HG03064 (cell line): Measurements from ENCODE around the gene TUBGCP3.
"Not testable (repeated sequence)": the region's sequence is repeated elsewhere in the genome, so short reads cannot be mapped to it uniquely, and the experiment has no call there.

Experiments used
- ATAC-seq: cut with Tn5 transposase; IDR thresholded peaks from one replicate; pipeline ENCODE4 v1.9.1; 2021; ENCODE audit warnings: low read depth; ENCODE audit not compliant: unreplicated experiment

The TUBGCP3 gene, protein sequence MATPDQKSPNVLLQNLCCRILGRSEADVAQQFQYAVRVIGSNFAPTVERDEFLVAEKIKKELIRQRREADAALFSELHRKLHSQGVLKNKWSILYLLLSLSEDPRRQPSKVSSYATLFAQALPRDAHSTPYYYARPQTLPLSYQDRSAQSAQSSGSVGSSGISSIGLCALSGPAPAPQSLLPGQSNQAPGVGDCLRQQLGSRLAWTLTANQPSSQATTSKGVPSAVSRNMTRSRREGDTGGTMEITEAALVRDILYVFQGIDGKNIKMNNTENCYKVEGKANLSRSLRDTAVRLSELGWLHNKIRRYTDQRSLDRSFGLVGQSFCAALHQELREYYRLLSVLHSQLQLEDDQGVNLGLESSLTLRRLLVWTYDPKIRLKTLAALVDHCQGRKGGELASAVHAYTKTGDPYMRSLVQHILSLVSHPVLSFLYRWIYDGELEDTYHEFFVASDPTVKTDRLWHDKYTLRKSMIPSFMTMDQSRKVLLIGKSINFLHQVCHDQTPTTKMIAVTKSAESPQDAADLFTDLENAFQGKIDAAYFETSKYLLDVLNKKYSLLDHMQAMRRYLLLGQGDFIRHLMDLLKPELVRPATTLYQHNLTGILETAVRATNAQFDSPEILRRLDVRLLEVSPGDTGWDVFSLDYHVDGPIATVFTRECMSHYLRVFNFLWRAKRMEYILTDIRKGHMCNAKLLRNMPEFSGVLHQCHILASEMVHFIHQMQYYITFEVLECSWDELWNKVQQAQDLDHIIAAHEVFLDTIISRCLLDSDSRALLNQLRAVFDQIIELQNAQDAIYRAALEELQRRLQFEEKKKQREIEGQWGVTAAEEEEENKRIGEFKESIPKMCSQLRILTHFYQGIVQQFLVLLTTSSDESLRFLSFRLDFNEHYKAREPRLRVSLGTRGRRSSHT

DNA sequence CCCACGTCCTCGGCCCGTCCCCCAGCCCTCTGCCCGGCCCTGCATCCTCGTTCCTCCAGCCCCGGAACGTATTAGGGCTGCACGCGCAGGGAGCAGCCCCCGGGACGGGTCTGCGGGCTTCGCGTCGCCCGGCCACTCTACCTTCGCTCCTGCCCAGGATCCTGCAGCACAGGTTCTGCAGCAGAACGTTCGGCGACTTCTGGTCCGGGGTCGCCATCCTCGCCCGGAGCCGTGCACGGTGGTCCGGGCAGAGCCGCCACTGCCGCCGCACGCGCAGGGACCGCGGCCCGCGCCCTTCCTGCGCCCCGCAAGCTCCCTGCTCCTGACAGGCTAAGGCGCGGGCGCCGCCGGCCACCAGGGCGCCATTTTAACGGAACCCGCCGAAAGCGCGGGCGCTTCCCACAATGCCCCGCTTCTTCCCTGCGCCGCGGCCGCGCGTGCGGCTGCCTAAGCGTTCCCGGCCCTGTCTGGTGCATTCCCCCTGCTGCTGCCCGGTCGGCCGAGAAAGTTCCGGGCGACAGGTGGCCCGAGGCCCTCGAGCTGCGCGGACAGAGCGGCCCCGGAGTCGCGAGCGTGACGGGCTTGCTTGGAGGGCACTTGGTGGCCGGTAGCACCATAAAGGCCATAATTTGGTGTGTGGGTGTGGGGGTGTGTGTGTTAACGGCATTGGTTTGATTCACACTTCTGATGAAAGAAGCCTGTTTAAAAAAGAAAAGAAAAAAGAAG lies at the start of gene TUBGCP3:
TSS of gene TUBGCP3 (minus strand) at position 390 of the 726 bp plus-strand sequence. CDS start at position 217, 173 bp downstream.
- ATAC-seq = peak; percentile 67

DNA sequence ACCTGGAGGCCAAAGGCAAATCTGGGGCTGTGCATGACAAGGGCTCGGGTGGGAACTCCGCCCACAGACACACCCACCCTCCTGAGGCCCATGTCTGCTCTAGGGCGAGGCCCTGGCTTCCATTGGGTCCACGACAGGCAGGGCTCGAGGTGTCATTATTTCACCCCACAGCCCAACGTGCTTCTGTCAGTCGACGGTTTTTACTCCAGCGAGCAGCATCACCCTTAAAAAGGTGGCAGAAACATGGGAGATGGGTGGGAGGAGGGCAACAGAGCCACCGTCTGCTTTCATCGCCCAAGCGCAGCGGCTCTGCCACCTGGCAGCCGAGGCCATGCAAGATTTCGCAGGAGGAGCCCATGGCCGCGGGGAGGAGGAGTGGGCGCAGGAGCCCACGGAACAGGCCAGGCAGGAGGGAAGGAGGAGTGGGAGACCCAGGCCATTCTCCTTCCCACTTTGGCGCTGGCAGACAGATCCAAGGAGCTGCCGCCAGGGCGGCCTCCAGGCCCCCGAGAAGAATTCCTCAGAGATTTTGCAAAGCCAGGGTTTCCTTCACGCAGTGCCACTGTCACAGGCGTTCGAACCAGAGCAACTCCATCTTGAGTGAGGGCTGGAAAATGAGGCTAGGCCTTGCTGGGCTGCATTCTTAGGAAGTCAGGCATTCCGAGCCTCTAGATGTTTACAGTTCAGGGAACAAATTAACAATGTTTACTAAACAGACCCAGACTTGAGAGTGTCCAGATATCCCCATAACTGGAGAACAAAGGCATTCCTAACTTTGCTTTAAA lies 49.3 kb upstream of the TUBGCP3 start:
- no peak for ATAC-seq

DNA sequence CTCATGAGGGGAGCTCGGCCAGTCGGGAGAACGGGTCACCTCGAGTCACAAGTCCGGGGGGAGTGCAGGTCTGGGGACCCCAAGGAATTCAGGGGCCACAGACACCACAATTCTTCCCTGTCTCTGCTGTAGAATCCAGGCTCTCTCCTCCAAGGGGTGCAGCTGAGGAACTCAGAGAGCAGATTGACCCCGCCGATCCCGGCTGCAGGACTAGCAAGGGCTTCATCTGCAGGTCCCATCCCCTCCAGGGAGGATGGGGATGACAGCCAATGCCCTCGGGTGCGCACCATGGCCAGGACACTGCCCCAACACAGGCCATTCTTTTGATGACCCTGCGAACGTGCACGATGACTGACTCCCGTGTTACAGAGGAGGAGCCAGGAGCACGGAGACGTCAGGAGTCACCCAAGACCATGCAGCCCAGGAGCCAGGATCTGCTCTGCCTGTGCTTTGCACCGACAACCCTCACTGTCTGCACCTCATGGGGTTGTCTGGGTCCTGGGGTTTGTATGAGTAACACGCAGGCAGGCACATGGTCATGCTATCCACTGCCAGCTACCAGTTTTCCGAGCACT lies 48.5 kb upstream of the TUBGCP3 start:
- no peak for ATAC-seq

DNA sequence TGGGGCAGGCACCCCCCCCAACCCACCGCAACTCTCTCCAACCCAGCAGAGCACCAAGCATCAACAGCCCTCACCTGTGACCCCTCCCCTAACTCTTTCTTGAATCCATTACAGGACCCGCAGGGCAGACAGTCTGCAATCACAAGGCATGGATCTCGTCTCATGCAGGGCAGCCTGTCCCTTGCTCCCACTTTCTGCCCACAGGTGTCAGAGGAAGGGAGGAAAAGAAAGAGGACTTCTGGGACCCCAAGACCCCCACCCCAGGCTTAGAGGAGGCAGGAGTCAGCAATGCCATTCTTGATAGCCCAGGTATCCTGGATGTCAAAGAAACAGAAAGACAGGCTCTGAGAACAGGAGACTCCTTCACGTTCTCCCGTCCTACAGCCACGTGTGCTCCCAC lies 47.4 kb upstream of the TUBGCP3 start:
- ATAC-seq = no peak

DNA sequence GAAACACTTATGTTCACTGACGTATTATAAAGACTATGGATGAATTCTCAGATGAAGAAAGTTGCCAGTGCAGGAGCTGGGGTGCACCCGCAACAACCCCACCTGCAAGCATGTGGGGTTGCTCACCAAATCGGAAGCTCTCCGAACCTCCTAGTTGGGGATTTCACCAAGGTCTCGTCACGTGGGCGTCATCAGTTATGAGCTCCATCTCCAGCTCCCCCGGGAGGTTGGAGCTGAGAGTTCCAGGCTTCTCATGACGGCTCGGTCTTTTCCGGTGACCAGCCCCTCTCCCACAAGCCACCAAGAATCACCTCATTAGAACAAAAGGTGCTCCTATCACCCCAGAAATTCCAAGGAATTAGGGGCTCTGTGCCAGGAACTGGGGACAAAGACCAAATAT lies 46.1 kb upstream of the TUBGCP3 start:
- no peak for ATAC-seq

DNA sequence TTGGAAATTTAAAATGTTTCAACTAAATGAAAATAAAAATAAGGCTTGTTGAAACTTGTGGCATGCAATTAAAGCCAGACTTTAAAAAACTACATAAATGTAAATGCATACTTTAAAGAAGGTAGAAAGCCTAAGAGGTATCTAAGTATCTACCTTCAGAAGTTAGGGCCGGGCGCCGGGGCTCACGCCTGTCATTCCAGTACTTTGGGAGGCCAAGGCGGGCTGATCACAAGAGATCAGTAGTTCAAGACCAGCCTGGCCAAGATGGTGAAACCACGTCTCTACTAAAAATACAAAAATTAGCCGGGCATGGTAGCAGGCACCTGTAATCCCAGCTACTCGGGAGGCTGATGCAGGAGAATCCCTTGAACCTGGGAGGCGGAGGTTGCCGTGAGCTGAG lies 42.3 kb upstream of the TUBGCP3 start:
- ATAC-seq = not testable (repeated sequence)

DNA sequence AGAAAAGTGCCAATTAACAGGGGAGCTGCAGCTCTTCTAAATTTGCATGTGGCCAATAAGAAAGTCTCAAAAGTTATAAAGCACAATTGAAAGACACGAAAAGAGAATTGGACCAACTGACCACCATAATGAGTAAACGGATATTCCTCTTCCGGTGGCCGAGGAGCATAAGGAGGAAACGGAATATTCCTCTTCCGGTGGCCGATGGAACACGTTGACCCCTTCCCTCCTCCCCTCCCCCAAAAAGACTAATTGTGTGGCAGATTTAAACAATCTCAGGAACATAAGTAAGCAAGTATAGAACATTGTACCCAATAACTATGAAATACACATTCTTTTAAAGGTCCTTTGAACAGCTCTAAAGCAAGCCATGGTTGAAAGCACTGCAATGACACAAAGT lies 41.2 kb upstream of the TUBGCP3 start:
- no peak for ATAC-seq

DNA sequence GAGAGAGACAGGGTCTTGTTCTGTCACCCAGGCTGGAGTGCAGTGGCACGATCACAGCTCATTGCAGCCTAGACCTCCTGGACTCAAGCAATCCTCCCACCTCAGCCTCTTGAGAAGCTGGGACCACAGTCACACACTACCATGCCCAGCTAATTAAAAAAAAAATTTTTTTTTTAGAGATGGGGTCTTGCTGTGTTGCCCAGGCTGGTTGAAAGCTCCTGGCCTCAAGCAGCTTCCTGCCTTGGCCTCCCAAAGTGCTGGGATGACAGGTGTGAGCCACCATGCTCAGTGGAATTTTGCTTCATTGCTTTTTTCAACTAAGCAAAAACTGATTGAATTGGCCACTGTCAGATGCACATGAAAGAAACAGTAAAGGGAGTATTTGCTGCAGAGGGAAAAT lies 39.7 kb upstream of the TUBGCP3 start:
- ATAC-seq = not testable (repeated sequence)

DNA sequence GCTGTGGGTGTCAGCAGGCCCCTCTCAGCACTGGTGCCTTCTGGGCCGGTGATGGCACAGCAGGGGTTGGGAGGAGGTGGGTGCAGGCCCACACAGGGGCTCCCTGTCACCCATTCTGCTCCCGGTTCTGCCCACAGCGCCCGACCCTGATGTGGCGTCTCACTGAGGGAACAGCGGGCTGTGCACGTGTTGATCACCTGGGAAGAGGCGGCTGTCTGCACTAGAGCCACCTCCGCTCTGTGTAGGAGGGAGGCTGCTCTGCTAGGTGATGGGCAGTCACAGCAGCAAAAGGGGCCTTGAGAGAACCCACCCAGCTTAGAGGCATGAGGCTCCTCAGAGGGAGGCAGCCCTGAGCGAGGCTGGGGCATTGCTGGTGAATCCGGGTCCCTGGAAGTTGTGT lies 39.2 kb upstream of the TUBGCP3 start:
- no peak for ATAC-seq

DNA sequence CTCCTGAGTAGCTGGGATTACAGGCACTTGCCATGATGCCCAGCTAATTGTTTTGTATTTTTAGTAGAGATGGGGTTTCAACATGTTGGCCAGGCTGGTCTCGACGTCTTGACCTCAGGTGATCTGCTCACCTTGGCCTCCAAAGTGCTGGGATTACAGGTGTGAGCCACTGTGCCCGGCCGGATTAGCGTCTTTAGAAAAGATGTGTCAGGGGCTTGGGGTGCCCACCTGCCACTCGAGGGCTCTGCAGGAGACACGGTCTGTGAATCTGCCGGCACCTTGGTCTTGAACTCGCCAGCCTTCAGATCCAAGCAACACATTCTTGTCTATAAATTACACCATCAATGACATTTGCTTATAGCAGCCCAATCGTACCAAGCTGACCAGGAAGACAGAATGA lies 38.8 kb upstream of the TUBGCP3 start:
- ATAC-seq = no peak

DNA sequence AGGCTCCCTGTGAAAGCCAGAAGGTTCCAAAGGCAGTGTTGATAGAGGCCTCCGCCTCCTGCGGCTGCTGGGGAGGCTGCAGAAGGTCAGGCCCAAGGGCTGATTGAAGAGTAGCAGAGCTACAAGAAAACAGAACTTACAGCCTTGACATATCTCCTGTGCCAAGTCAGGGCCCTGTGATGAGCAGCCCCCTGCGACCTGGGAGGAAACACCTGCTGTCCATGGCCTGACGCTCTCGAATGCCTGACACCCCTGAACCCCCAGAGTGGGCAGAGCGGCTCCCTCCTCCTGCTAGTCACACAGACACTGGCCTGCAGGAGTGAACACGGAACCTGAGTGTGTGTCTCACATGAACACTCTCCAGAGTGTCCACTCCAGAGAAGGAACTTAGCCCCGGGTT lies 38.2 kb upstream of the TUBGCP3 start:
- no peak for ATAC-seq

DNA sequence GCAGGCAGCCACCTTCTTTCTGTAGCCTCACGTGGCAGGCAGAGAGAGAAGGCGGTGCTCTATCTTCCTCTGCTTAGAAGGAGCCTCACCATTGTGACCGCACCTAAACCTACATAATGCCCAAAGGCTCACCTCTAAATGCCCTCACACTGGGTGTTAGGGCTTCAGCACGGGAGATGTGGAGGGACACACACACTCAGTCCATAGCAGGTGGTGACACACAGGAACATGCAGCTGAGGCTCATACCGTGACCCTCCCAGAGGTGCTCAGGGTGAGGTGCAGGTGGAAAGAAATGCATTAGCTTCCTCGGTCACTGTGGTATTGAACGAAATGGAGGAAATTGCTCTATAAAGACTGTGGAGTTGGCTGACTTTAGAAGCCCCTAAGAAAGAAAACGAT lies 37.7 kb upstream of the TUBGCP3 start:
- ATAC-seq = no peak

DNA sequence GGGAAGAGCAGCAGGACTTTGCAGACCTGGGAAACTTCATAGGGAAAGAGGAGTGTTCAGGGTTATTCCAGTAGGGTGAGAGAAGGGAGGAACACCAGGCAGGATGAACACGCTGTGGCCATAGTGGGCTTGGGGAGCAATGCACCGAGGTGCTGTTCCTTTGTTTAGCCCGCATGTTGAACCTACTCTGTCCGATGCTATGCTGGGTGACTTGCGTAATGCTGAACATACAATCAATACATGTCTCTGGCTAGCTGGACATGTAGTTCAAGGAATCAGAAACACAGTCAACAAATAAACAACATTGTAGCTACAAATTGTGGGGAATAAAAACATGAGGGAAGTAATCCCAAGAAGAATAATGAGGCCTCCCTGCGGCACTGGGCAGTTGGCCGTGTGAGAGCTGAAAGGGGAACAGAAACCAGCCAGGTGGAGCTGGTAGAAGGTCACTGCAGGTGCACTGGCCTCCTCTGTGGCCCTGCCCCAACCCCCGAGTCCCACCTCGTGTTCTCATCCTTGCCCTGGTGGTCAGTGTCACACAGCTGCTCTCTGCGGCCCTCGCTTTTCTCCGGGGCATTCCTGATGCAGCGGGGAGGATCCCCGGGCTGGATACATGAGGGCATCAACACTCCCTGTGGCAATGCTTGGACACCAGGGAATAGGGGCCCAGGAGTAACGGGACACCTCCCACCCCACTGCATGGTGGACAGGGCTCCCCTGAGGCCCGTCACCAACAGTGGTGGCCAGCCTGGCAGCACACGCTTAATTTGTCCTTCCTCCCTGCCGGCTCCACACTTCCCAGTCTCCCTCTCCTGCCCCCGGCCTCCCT lies 36.9 kb upstream of the TUBGCP3 start:
- no peak for ATAC-seq

DNA sequence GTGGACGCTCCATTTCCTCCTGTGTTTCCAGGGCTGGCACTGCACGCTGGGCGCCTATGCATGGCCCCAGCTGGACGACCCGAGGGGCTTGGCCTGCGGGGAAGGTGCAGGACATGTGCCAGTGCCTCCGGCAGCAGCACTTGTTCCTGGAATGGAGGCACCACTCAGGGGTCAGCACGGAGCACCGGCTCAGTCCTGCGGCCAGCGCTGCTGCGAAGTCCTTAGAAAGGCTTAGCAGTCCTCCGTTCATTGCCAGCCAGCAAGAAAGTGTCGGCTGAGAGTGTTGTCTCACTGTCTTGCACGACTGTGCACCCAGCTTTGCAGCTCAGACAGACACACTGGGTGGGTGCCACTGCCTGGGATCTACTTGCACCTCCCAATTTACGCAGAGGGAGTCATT lies 36.1 kb upstream of the TUBGCP3 start:
- ATAC-seq = no peak

DNA sequence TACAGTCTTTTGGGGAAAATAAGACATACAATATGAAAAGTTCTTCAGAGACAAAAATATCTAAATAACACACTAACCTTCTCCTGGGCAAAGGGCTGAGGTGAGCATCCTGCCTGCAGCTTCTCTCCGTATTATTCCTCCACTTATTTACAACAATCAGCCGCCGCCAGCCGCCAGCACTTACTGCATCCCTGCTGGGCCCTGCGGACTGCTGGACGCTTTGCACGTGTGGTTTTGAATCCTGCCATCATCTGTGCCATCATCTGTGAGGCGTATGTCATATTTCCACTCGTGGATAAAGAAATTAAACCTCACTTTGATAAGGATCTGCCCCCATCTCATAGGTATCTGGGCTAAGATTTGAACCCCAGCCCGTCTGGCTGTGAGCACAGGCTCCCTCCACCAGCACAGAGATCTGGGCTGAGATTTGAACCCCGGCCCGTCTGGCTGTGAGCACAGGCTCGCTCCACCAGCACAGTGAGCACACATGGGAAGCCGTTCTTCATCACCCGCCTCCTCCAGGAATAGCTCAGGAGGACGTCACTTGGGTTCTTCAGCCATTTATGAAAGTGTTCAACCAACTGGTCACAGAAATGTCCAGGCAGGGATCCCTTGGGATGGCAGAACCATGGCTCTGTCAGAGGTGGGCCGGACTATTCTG lies 35.2 kb upstream of the TUBGCP3 start:
- ATAC-seq = no peak

DNA sequence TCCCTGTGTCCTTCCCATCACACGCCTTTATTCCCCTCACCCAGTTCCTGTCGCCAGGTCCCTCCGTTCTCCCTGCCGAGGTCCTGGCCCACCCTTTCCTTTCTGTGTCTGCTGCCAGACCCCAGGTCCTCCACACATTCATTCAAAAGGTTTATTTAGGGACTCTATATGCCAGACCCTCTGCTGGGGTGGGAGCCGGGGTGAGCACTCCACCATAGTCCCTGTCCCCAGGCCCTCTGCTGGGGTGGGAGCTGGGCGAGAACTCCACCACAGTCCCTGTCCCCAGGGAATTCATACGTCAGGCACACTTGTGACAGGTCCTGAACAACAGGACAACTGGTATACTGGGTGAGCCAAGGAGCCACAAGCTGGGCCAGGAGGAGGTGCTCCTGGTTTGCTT lies 34.4 kb upstream of the TUBGCP3 start:
- no peak for ATAC-seq

DNA sequence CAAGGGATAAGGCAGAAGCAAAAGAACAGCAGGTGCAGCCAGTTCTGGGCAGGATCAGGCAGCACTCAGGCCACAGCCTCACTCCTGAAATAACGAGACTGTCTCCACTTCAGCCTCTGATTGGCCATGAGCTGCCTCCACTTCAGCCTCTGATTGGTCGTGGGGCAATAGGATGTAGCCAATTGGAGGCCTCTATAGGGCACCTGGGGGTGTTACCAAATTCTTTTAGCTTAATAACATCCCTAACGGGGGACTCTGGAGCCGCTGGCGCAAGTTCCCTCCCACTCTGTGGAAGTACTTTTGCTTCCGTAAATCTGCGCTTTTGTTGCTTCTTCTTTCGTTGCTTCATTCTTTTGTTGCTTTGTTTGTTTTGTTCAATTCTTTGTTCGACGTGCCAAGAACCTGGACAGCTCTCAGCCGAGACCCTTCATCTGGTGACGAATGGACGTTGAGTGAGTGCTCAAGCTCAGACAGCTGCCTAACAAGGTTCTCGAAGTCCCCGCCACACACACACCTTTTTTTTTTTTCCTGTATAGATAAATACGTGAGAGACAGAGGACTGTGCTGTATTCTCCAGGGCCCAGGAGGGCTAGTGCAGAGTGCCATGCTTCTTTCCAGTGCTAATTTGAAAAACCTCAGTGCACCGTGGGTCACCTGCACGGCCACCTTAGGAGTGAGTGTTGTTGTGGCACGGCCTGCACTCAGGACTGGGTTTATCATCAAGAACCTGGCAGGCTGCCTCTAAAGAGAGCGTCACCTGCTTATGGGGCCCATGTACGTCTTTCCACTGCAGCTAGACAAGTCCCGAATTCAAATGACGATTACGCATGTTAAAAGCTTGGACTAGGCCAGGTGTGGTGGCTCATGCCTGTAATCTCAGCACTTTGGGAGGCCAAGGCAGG lies 32.0 kb upstream of the TUBGCP3 start:
- no peak for ATAC-seq

DNA sequence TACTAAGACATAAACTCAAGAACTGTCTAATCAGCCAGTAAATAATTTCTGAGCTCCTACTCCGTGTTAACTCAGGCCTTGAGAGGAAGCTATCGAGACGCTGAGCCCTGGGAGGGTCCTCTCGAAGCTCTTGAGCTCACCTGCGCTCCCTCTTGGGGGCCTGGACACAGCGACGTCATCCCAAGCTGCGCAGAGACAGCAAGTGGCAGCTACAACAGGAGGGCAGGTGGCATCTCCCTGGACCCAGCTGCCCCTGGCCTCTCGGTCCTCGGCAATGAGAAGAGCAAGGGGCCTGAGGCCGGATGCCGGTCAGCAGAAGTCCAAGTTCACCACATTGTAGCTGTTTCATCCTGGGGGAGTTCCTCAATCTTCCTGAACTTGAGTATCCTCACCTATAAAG lies 30.5 kb upstream of the TUBGCP3 start:
- ATAC-seq = no peak
